A549 (cell line): ENCODE data around the gene CCDC85B. TPM values are rescaled to one million over a fixed set of nuclear protein-coding genes. Genes with fewer than 3 reads are reported as not detected.

Source experiments
- ATAC-seq, 2 experiments: fragments of 200-7000 bp in 1 of 2; fragments of >200 bp in 1 of 2; cut with Nextera tagmentation in 1 of 2; cut with Tn5 transposase in 1 of 2; 3 replicates each; pipeline versions ENCODE4 v1.8.0 to v1.9.1; 2018 to 2020; ENCODE audit warnings: mild to moderate bottlenecking in 1 of 2, moderate library complexity in 1 of 2
- CTCF ChIA-PET: fragments of 300-600 bp; sonication (Branson Sonifier 250); formaldehyde crosslinking; extraction: SDS; loops from one replicate; lab custom pipeline; 2021; ENCODE audit warnings: antibody characterized with exemption, inconsistent platforms; lab: Yijun Ruan, JAX
- POLR2A ChIA-PET: fragments of 350-600 bp; formaldehyde crosslinking; extraction: SDS; loops from one replicate; lab custom pipeline; 2021; ENCODE audit warnings: antibody characterized with exemption, inconsistent platforms; lab: Yijun Ruan, JAX
- DNase-seq, 2 experiments: peaks; one replicate each; pipeline versions ENCODE4 v3.0.0 to v3.0.0-alpha.2; 2011 to 2016; ENCODE audit warnings: low read depth in 1 of 2, low spot score in 1 of 2
- FAIRE-seq: peaks from 2 replicates; lab custom pipeline; 2011; peaks lifted over from hg19 to GRCh38; lab: Jason Lieb, UNC
- H3K27ac ChIP-seq, 2 experiments: fragments of >200 bp; sonication (Bioruptor Twin); formaldehyde crosslinking; 3 replicates each; pipeline ENCODE4 v1.5.1; 2016 to 2017
- H3K4me1 ChIP-seq: fragments of >200 bp; sonication (Bioruptor Twin); formaldehyde crosslinking; 3 replicates; pipeline ENCODE4 v1.6.1; 2016
- H3K4me2 ChIP-seq: fragments of >200 bp; sonication (Bioruptor Twin); formaldehyde crosslinking; 3 replicates; pipeline ENCODE4 v1.6.1; 2016
- H3K4me3 ChIP-seq: fragments of >200 bp; sonication (Bioruptor Twin); formaldehyde crosslinking; 3 replicates; pipeline ENCODE4 v1.5.1; 2016
- H3K9me3 ChIP-seq: fragments of >200 bp; sonication (Bioruptor Twin); formaldehyde crosslinking; 3 replicates; pipeline ENCODE4 v1.6.1; 2016
- ATOH8 ChIP-seq: fragments of 250-450 bp; sonication (Bioruptor Pico); IDR thresholded peaks from 2 replicates; pipeline ENCODE4 v1.5.0; 2020; ENCODE audit warnings: low read depth, mild to moderate bottlenecking, moderate library complexity
- CHD4 ChIP-seq: fragments of 200-600 bp; sonication (generic); IDR thresholded peaks from 2 replicates; pipeline ENCODE4 v1.6.1; 2016; ENCODE audit warnings: antibody characterized with exemption, mild to moderate bottlenecking, borderline replicate concordance
- CTCF ChIP-seq: fragments of >200 bp; sonication (Bioruptor Twin); formaldehyde crosslinking; IDR thresholded peaks from 3 replicates; pipeline ENCODE4 v1.5.1; 2016
- E2F6 ChIP-seq: IDR thresholded peaks from 2 replicates; pipeline ENCODE4 v1.6.1; 2012; ENCODE audit warnings: low read depth, borderline replicate concordance
- EHF ChIP-seq: fragments of 250-450 bp; sonication (Bioruptor Pico); IDR thresholded peaks from 2 replicates; pipeline ENCODE4 v1.5.0; 2020; ENCODE audit warnings: mild to moderate bottlenecking
- ELK1 ChIP-seq: fragments of 150-350 bp; IDR thresholded peaks from 2 replicates; pipeline ENCODE4 v1.6.1; 2014; ENCODE audit warnings: low read depth, mild to moderate bottlenecking, low read length
- EP300 ChIP-seq, 2 experiments: fragments of >200 bp; sonication (Bioruptor Twin); formaldehyde crosslinking; IDR thresholded peaks; 2 replicates in 1 of 2; 3 replicates in 1 of 2; pipeline ENCODE4 v1.6.1; 2016 to 2017
- ESRRA ChIP-seq: fragments of 150-350 bp; IDR thresholded peaks from 2 replicates; pipeline ENCODE4 v1.6.1; 2014; ENCODE audit warnings: mild to moderate bottlenecking, low read length, borderline replicate concordance
- FOSB ChIP-seq: fragments of 250-450 bp; sonication (Bioruptor Pico); IDR thresholded peaks from 2 replicates; pipeline ENCODE4 v1.5.0; 2020; ENCODE audit warnings: mild to moderate bottlenecking, moderate library complexity
- HES2 ChIP-seq: fragments of >200 bp; sonication (Bioruptor Twin); formaldehyde crosslinking; IDR thresholded peaks from 2 replicates; pipeline ENCODE4 v1.6.1; 2016
- HEYL ChIP-seq: fragments of 250-450 bp; sonication (Bioruptor Pico); IDR thresholded peaks from 2 replicates; pipeline ENCODE4 v1.8.0; 2021; ENCODE audit warnings: mild to moderate bottlenecking, moderate library complexity
- HOXB13 ChIP-seq: fragments of 250-450 bp; sonication (Bioruptor Pico); IDR thresholded peaks from 2 replicates; pipeline ENCODE4 v1.5.0; 2020; ENCODE audit warnings: low read depth, mild to moderate bottlenecking, moderate library complexity
- HOXB5 ChIP-seq: fragments of 250-450 bp; sonication (Bioruptor Pico); IDR thresholded peaks from 2 replicates; pipeline ENCODE4 v1.5.0; 2020; ENCODE audit warnings: mild to moderate bottlenecking, moderate library complexity
- JUN ChIP-seq, 2 experiments: fragments of >200 bp; sonication (Bioruptor Twin); formaldehyde crosslinking; IDR thresholded peaks; 2 replicates in 1 of 2; 3 replicates in 1 of 2; pipeline ENCODE4 v1.6.1; 2016 to 2017
- KDM1A ChIP-seq: fragments of 200-600 bp; sonication (generic); IDR thresholded peaks from 2 replicates; pipeline ENCODE4 v1.6.1; 2016; ENCODE audit warnings: low read depth, mild to moderate bottlenecking
- MAX ChIP-seq: IDR thresholded peaks from 2 replicates; pipeline ENCODE4 v1.6.1; 2012
- MYC ChIP-seq: IDR thresholded peaks from 2 replicates; pipeline ENCODE4 v1.6.1; 2012; ENCODE audit warnings: mild to moderate bottlenecking, inconsistent platforms, low read length, improper control_type of control experiment, borderline replicate concordance
- NFE2L2 ChIP-seq: fragments of 150-350 bp; conservative IDR thresholded peaks from 2 replicates; pipeline ENCODE4 v1.6.1; 2014; ENCODE audit warnings: low read length
- NPAS2 ChIP-seq: fragments of 250-450 bp; sonication (Bioruptor Pico); IDR thresholded peaks from 2 replicates; pipeline ENCODE4 v1.8.0; 2022; ENCODE audit warnings: mild to moderate bottlenecking, moderate library complexity, borderline replicate concordance
- POLR2AphosphoS2 ChIP-seq: conservative IDR thresholded peaks from 2 replicates; pipeline ENCODE4 v1.6.1; 2012; ENCODE audit warnings: low read length, improper control_type of control experiment, inconsistent platforms
- RAD21 ChIP-seq, 2 experiments: fragments of >200 bp in 1 of 2; sonication (Bioruptor Twin) in 1 of 2; formaldehyde crosslinking in 1 of 2; IDR thresholded peaks in 1 of 2; conservative IDR thresholded peaks in 1 of 2; 2 replicates in 1 of 2; 3 replicates in 1 of 2; pipeline ENCODE4 v1.6.1; 2012 to 2018; ENCODE audit warnings: inconsistent platforms in 1 of 2
- RCOR1 ChIP-seq: fragments of 150-350 bp; IDR thresholded peaks from 2 replicates; pipeline ENCODE4 v1.6.1; 2014; ENCODE audit warnings: antibody characterized with exemption, low read length, low read depth
- RFX5 ChIP-seq: fragments of 450-650 bp; IDR thresholded peaks from 2 replicates; pipeline ENCODE4 v1.7.1; 2014; ENCODE audit warnings: antibody characterized with exemption, mild to moderate bottlenecking, moderate library complexity
- SMC3 ChIP-seq: fragments of >200 bp; sonication (Bioruptor Twin); formaldehyde crosslinking; IDR thresholded peaks from 3 replicates; pipeline ENCODE4 v1.6.1; 2018; ENCODE audit warnings: inconsistent platforms
- SREBF2 ChIP-seq: fragments of 450-650 bp; IDR thresholded peaks from 2 replicates; pipeline ENCODE4 v1.6.1; 2014; ENCODE audit warnings: mild to moderate bottlenecking, moderate library complexity
- USF2 ChIP-seq: fragments of 450-650 bp; IDR thresholded peaks from 2 replicates; pipeline ENCODE4 v1.6.1; 2014; ENCODE audit warnings: antibody characterized with exemption
- ZNF302 ChIP-seq: fragments of 250-450 bp; sonication (Bioruptor Pico); IDR thresholded peaks from 2 replicates; pipeline ENCODE4 v1.9.0; 2021; ENCODE audit warnings: inconsistent platforms, mild to moderate bottlenecking, moderate library complexity
- ZSCAN20 ChIP-seq: fragments of 250-450 bp; sonication (Bioruptor Pico); IDR thresholded peaks from 2 replicates; pipeline ENCODE4 v1.8.0; 2022; ENCODE audit warnings: mild to moderate bottlenecking, moderate library complexity
- WGBS: methylation state at CpG from one replicate; pipeline ENCODE4 v1.1.6; 2017; ENCODE audit errors: missing lambda C conversion rate; 5-methylcytosine and 5-hydroxymethylcytosine counted together
- polyA plus RNA-seq, 4 experiments: library from polyadenylated mRNA; depleted of rRNA in 3 of 4; stranded (reverse); fragments of >200 nt; fragmentation: RNase III in 1 of 4; extraction: RNeasy Plus Mini Kit Qiagen cat#74134 plus additional on column Dnase treatment in 1 of 4; gene quantifications; 2 replicates in 3 of 4; 3 replicates in 1 of 4; pipeline ENCODE4 v1.2.3, GENCODE V29; 2011 to 2017

Gene CCDC85B
- polyA plus RNA-seq, 2 of the 4 experiments (the other 2 are of a cell fraction) = 7.3 to 27.5 TPM

- Histone ChIP-seq H3K4me3 (no peak overlapping the region), H3K9me3 (no peaks in the 10 kb centered on the region), H3K27ac (peak overlapping the region; percentile 51 to 100), H3K4me1 (peaks cover 61% of the 10 kb centered on the region), H3K4me2 (peak overlapping the region; percentile 65)
- TF ChIP-seq USF2 (no peak), RFX5 (peak; percentile 85), HES2 (no peak), RAD21 (conservative IDR thresholded peaks at IDR 0.05 in 1 of 2, IDR thresholded peaks at IDR 0.05 in 1 of 2) (peak; percentile 38 to 54; a peak in 4 of 5 replicates), ESRRA (no peak), EP300 (IDR thresholded peaks at IDR 0.05) (no peak), ATOH8 (CRISPR knock-in tag) (peak; percentile 63; the same call in 1 of the 2 replicates), JUN (IDR thresholded peaks at IDR 0.05) (0 out of 5 replicates have a peak, but pooled peaks of 1 of the 2 experiments have one; percentile 21), RCOR1 (no peak), FOSB (no peak), CTCF (peak; percentile 43; the same call in 2 of the 3 replicates), KDM1A (no peak), MAX (peak; percentile 91), NFE2L2 (no peak), NPAS2 (CRISPR knock-in tag) (no peak), HEYL (CRISPR knock-in tag) (no peak; the same call in 1 of the 2 replicates), MYC (0 out of 2 replicates have a peak, but pooled peaks have one; percentile 31), ZSCAN20 (CRISPR knock-in tag) (no peak), POLR2AphosphoS2 (no peak), HOXB13 (CRISPR knock-in tag) (peak; percentile 62; the same call in 1 of the 2 replicates), HOXB5 (CRISPR knock-in tag) (0 out of 2 replicates have a peak, but pooled peaks have one; percentile 25), E2F6 (peak; percentile 95), EHF (CRISPR knock-in tag) (peak; percentile 22; the same call in 1 of the 2 replicates), SMC3 (peak; percentile 47; the same call in 1 of the 3 replicates), CHD4 (no peak), ELK1 (no peak), SREBF2 (no peak), ZNF302 (no peak)
- FAIRE-seq (no peak), ATAC-seq (peak; percentile 7 to 24; a peak in 3 of 6 replicates), DNase-seq (peak; percentile 68 to 79)
- POLR2A ChIA-PET = interaction anchor here (0.6 to 2.0 kb wide), 6 partner anchors 10 to 248 kb away, joined by 3 to 13 read pairs (median 3); partner anchors contain the start of genes CCDC85B, FIBP and FOSL1
- CTCF ChIA-PET = interaction anchor here (0.6 to 31.6 kb wide), 11 partner anchors 10 to 132 kb away, joined by 3 to 618 read pairs (median 4); partner anchors contain the start of genes CCDC85B, FIBP and FOSL1
- 26% methylated on average over 12 of the region's 14 CpGs for WGBS
These were observed 21.5 kb downstream of the CCDC85B start for GRCh38 chr11:65911682-65912568.
